Upper lobe of left lung (tissue), 4 donors: ENCODE results near the gene ST3GAL3.

Experiments used
- EP300 ChIP-seq, 4 donors: sonication (generic); formaldehyde crosslinking; IDR thresholded peaks; one replicate each; pipeline ENCODE4 v1.5.1; 2017; ENCODE audit warnings: antibody characterized with exemption in 4 of 4, control low read depth in 2 of 4
- POLR2A ChIP-seq, 4 donors: fragments of 450-650 bp; IDR thresholded peaks; one replicate each; pipeline ENCODE4 v1.5.1; 2016 to 2017; ENCODE audit warnings: antibody characterized with exemption in 4 of 4, mild to moderate bottlenecking in 2 of 4
- TF ChIP-seq, protein P1 (sequence below), 6 experiments: fragments of 450-650 bp in 4 of 6; fragments of 200-600 bp in 2 of 6; sonication (generic) in 2 of 6; IDR thresholded peaks; one replicate each; pipeline ENCODE4 v1.5.1; 2016 to 2019; ENCODE audit warnings: antibody characterized with exemption in 6 of 6

DNA sequence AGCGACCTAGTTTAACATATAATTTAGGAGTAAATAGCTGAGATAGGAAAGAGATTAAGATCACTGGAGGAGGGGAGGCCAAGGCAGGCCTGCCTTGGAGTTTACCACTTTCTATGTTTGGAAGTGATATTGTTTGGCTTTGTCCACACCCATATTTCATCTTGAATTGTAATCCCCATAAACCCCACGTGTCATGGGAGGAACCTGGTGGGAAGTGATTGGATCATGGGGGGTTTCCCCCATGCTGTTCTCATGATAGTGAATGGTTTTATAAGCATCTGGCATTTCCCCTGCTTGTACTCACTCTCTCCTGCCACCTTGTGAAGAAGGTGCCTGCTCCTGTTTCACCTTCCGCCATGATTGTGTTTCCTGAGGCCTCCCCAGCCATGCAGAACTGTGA is 168.0 kb downstream of the ST3GAL3 start:
- TF ChIP-seq, protein P1, sequence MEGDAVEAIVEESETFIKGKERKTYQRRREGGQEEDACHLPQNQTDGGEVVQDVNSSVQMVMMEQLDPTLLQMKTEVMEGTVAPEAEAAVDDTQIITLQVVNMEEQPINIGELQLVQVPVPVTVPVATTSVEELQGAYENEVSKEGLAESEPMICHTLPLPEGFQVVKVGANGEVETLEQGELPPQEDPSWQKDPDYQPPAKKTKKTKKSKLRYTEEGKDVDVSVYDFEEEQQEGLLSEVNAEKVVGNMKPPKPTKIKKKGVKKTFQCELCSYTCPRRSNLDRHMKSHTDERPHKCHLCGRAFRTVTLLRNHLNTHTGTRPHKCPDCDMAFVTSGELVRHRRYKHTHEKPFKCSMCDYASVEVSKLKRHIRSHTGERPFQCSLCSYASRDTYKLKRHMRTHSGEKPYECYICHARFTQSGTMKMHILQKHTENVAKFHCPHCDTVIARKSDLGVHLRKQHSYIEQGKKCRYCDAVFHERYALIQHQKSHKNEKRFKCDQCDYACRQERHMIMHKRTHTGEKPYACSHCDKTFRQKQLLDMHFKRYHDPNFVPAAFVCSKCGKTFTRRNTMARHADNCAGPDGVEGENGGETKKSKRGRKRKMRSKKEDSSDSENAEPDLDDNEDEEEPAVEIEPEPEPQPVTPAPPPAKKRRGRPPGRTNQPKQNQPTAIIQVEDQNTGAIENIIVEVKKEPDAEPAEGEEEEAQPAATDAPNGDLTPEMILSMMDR (IDR thresholded peaks at IDR 0.05), result no peak
- TF ChIP-seq EP300 (IDR thresholded peaks at IDR 0.05), result no peak
- no peak for TF ChIP-seq POLR2A (IDR thresholded peaks at IDR 0.05)
